ENCODE data around the gene LANCL3.

GRCh38 chrX:37651921-37652452, 80.5 kb downstream of the LANCL3 start:
- no peak for TF ChIP-seq CTCF (IDR thresholded peaks at IDR 0.05; ENCODE audit: insufficient read depth, low read depth, low read length)
- no peak for TF ChIP-seq EZH2 (IDR thresholded peaks at IDR 0.05; ENCODE audit: insufficient read depth, low read length)
